ENCODE results near the gene MPG. TPM values are rescaled to one million over a fixed set of nuclear protein-coding genes. Genes with fewer than 3 reads are reported as not detected.

MPG gene
- total RNA-seq, 2 donors from 2014 or later, result 47.7 to 84.0 TPM

GRCh38 chr16:85407-85782, 7.4 kb downstream of the MPG start:
- Histone ChIP-seq H3K27me3 (no peaks in the 10 kb centered on the region), H3K9me3 (no peaks in the 10 kb centered on the region), H3K36me3 (peaks cover 51% of the 10 kb centered on the region), H3K27ac (peak overlapping the region; percentile 54 to 76), H3K4me1 (peaks cover 0 to 35% of the 10 kb centered on the region in 2 donors), H3K4me3 (no peak overlapping the region)
- DNase-seq (ENCODE audit: low spot score), result no peak
- no peak for TF ChIP-seq CTCF (IDR thresholded peaks at IDR 0.05)

GRCh38 chr16:85865-86264, 7.8 kb downstream of the MPG start:
- H3K4me3 ChIP-seq, result no peak overlapping the region
- no peak for DNase-seq (ENCODE audit: low spot score)
- H3K9me3 ChIP-seq, result no peaks in the 10 kb centered on the region
- H3K4me1 ChIP-seq, result peaks cover 0 to 35% of the 10 kb centered on the region in 2 donors
- no peak for TF ChIP-seq CTCF (IDR thresholded peaks at IDR 0.05)
- H3K27ac ChIP-seq, result peak overlapping the region; percentile 54 to 76
- peaks cover 53% of the 10 kb centered on the region for H3K36me3 ChIP-seq
- H3K27me3 ChIP-seq, result no peaks in the 10 kb centered on the region

- H3K27me3 ChIP-seq, result no peaks in the 10 kb centered on the region
- H3K36me3 ChIP-seq, result peaks cover 53% of the 10 kb centered on the region
- H3K4me1 ChIP-seq, result peaks cover 0 to 41% of the 10 kb centered on the region in 2 donors
- no peaks in the 10 kb centered on the region for H3K9me3 ChIP-seq
- DNase-seq (ENCODE audit: low spot score), result no peak
- H3K27ac ChIP-seq, result no peak overlapping the region
- no peak for TF ChIP-seq CTCF (IDR thresholded peaks at IDR 0.05)
- no peak overlapping the region for H3K4me3 ChIP-seq
These were observed 8.5 kb downstream of the MPG start for GRCh38 chr16:86483-86952.

GRCh38 chr16:88613-89012, 10.6 kb downstream of the MPG start:
- no peak for TF ChIP-seq CTCF (IDR thresholded peaks at IDR 0.05)
- Histone ChIP-seq H3K4me1 (peaks cover 0 to 40% of the 10 kb centered on the region in 2 donors), H3K27me3 (no peaks in the 10 kb centered on the region), H3K36me3 (peaks cover 60% of the 10 kb centered on the region), H3K9me3 (no peaks in the 10 kb centered on the region), H3K27ac (no peak overlapping the region), H3K4me3 (no peak overlapping the region)
- DNase-seq (ENCODE audit: low spot score), result no peak

- Histone ChIP-seq H3K4me1 (peaks cover 0 to 30% of the 10 kb centered on the region in 2 donors), H3K27me3 (no peaks in the 10 kb centered on the region), H3K9me3 (no peaks in the 10 kb centered on the region), H3K4me3 (no peak overlapping the region), H3K36me3 (peaks cover 60% of the 10 kb centered on the region), H3K27ac (no peak overlapping the region)
- DNase-seq (ENCODE audit: low spot score), result no peak
- no peak for TF ChIP-seq CTCF (IDR thresholded peaks at IDR 0.05)
These were observed 11.6 kb downstream of the MPG start for GRCh38 chr16:89391-90302.

Data from right atrium auricular region (tissue), 2 donors.